ENCODE data around the gene ZFYVE26.

GRCh38 chr14:67763158-67763822 is 53.1 kb downstream of the ZFYVE26 start:
- TF ChIP-seq TEAD4 (IDR thresholded peaks at IDR 0.05) (no peak), REST (IDR thresholded peaks at IDR 0.05; ENCODE audit: low read depth) (no peak)

Measured in Ishikawa (cell line).